Colonic mucosa (tissue), 4 donors: ENCODE results near the gene PCED1A. TPM values are rescaled to one million over a fixed set of nuclear protein-coding genes. Genes with fewer than 3 reads are reported as not detected.

Source experiments
- DNase-seq: peaks from one replicate; pipeline ENCODE4 v3.0.0-alpha.2; 2020
- H3K27ac ChIP-seq: fragments of 200-600 bp; one replicate; pipeline ENCODE4 v1.8.0; 2021
- H3K27me3 ChIP-seq: fragments of 200-600 bp; one replicate; pipeline ENCODE4 v1.8.0; 2021
- H3K36me3 ChIP-seq: fragments of 200-600 bp; one replicate; pipeline ENCODE4 v1.8.0; 2021
- H3K4me1 ChIP-seq: fragments of 200-600 bp; one replicate; pipeline ENCODE4 v1.8.0; 2021; ENCODE audit warnings: mild to moderate bottlenecking
- H3K4me3 ChIP-seq: fragments of 200-600 bp; one replicate; pipeline ENCODE4 v1.8.0; 2021
- H3K9ac ChIP-seq, 2 donors: one replicate each; pipeline ENCODE4 v1.7.0; 2013; ENCODE audit warnings: control low read depth in 2 of 2, low read depth in 2 of 2, low read length in 2 of 2
- H3K9me3 ChIP-seq: fragments of 200-600 bp; one replicate; pipeline ENCODE4 v1.8.0; 2021
- CTCF ChIP-seq: fragments of 200-600 bp; IDR thresholded peaks from one replicate; pipeline ENCODE4 v1.8.0; 2022; ENCODE audit warnings: antibody characterized with exemption, mild to moderate bottlenecking
- intact Hi-C: fragments of 100-400 bp; cut with DNase I; formaldehyde crosslinking; loops from one replicate; pipeline ENCODE4 v1.14.1; 2022
- total RNA-seq, 2 donors: library from RNA; stranded (reverse); fragmentation: NEBNext Ultra II Directional in 1 of 2; extraction: Animal tissue kit (Norgen Biotek cat#: 25700) in 1 of 2; gene quantifications; one replicate each; pipeline ENCODE4 v1.2.1, GENCODE V29; 2021
- donor health status: healthy.
- donor health status: DM: no; HTN: no; CAD: no.
- donor health status: DM: no; HTN: no; CAD: no.

The PCED1A gene
- total RNA-seq, 2 donors from 2014 or later: 21.7 to 24.8 TPM

DNA sequence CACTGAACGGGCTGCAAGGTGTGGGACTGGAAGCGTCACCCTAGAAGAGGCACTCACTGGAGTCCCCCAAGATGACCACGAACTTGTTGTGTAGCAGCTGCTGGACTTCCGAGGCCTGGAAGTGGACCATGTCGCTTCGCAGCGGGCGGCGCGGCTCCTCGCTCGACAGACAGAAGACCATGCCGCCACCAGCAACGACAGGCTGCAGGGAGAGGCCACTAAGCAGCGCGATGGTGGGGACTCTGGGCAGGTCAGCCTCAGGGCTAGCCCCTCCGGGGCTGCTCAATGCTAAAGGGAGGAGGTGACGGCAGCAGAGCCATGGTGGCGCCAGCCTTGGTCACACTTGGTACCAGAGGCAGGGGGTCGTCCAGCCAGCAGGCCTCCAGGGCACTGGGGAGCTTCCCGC is 720 bp downstream of the PCED1A start:
- Histone ChIP-seq H3K4me1 (peaks cover 6% of the 10 kb centered on the region), H3K27ac (peak overlapping the region; percentile 76), H3K36me3 (no peaks in the 10 kb centered on the region), H3K4me3 (peak overlapping the region; percentile 86), H3K9me3 (no peaks in the 10 kb centered on the region), H3K9ac (peak overlapping the region; percentile 78 to 91), H3K27me3 (no peaks in the 10 kb centered on the region)
- intact Hi-C loops: loop anchor here (10.0 kb wide), 1 partner anchor 315 kb away; no protein-coding TSS in a partner anchor
- DNase-seq: no peak
- no peak for TF ChIP-seq CTCF

GRCh38 chr20:2838847-2839671 is 1.4 kb downstream of the PCED1A start:
- Histone ChIP-seq H3K36me3 (no peaks in the 10 kb centered on the region), H3K4me1 (peaks cover 6% of the 10 kb centered on the region), H3K27ac (no peak overlapping the region), H3K9me3 (no peaks in the 10 kb centered on the region), H3K27me3 (no peaks in the 10 kb centered on the region), H3K4me3 (no peak overlapping the region), H3K9ac (peak overlapping the region in 1 of 2 donors; percentile 17)
- intact Hi-C loops: no loop called here
- no peak for TF ChIP-seq CTCF
- DNase-seq: no peak

- H3K4me3 ChIP-seq: no peak overlapping the region
- no peaks in the 10 kb centered on the region for H3K36me3 ChIP-seq
- H3K4me1 ChIP-seq: peaks cover 6% of the 10 kb centered on the region
- no peak for TF ChIP-seq CTCF
- no peak for DNase-seq
- no peaks in the 10 kb centered on the region for H3K9me3 ChIP-seq
- no peak overlapping the region for H3K27ac ChIP-seq
- intact Hi-C loops: no loop called here
- H3K9ac ChIP-seq: no peak overlapping the region
- no peaks in the 10 kb centered on the region for H3K27me3 ChIP-seq
Measured at GRCh38 chr20:2838170-2838797, 2.2 kb downstream of the PCED1A start.

- intact Hi-C loops: no loop called here
- no peaks in the 10 kb centered on the region for H3K9me3 ChIP-seq
- no peak overlapping the region for H3K27ac ChIP-seq
- no peaks in the 10 kb centered on the region for H3K27me3 ChIP-seq
- no peaks in the 10 kb centered on the region for H3K36me3 ChIP-seq
- H3K9ac ChIP-seq: no peak overlapping the region
- peaks cover 6% of the 10 kb centered on the region for H3K4me1 ChIP-seq
- H3K4me3 ChIP-seq: no peak overlapping the region
- DNase-seq: no peak
- no peak for TF ChIP-seq CTCF
Measured at GRCh38 chr20:2837221-2837960, 3.1 kb downstream of the PCED1A start.

- no peak overlapping the region for H3K4me3 ChIP-seq
- no peak for DNase-seq
- H3K27me3 ChIP-seq: no peaks in the 10 kb centered on the region
- intact Hi-C loops: no loop called here
- no peaks in the 10 kb centered on the region for H3K36me3 ChIP-seq
- H3K9me3 ChIP-seq: no peaks in the 10 kb centered on the region
- no peaks in the 10 kb centered on the region for H3K4me1 ChIP-seq
- H3K27ac ChIP-seq: no peak overlapping the region
- H3K9ac ChIP-seq: no peak overlapping the region
- TF ChIP-seq CTCF: no peak
Measured at GRCh38 chr20:2836035-2836434, 4.4 kb downstream of the PCED1A start.
